Upper lobe of right lung (tissue), 1 donor: ENCODE measurements around the gene PRR20G. TPM values are rescaled to one million over a fixed set of nuclear protein-coding genes. Genes with fewer than 3 reads are reported as not detected.

Experiments used
- ATAC-seq: fragments of 200-7000 bp; cut with Tn5 transposase; one replicate; pipeline ENCODE4 v1.9.1; 2020; ENCODE audit warnings: mild to moderate bottlenecking, moderate library complexity
- DNase-seq: peaks from one replicate; pipeline ENCODE4 v3.0.0-alpha.2; 2020
- H3K27ac ChIP-seq: fragments of 200-600 bp; one replicate; pipeline ENCODE4 v1.8.0; 2022
- H3K27me3 ChIP-seq: fragments of 200-600 bp; one replicate; pipeline ENCODE4 v1.8.0; 2022; ENCODE audit warnings: mild to moderate bottlenecking
- H3K36me3 ChIP-seq: fragments of 200-600 bp; one replicate; pipeline ENCODE4 v1.8.0; 2022
- H3K4me1 ChIP-seq: fragments of 200-600 bp; one replicate; pipeline ENCODE4 v1.8.0; 2022
- H3K4me3 ChIP-seq: fragments of 200-600 bp; one replicate; pipeline ENCODE4 v1.8.0; 2022; ENCODE audit warnings: mild to moderate bottlenecking
- H3K9me3 ChIP-seq: fragments of 200-600 bp; one replicate; pipeline ENCODE4 v1.8.0; 2022
- CTCF ChIP-seq: fragments of 200-600 bp; IDR thresholded peaks from one replicate; pipeline ENCODE4 v1.8.0; 2022; ENCODE audit warnings: antibody characterized with exemption
- intact Hi-C: fragments of 100-400 bp; cut with DNase I; formaldehyde crosslinking; loops from one replicate; pipeline ENCODE4 v1.11.0; 2022
- total RNA-seq: library from RNA; stranded (reverse); fragmentation: NEBNext Ultra II Directional; extraction: Animal tissue kit (Norgen Biotek cat#: 25700); gene quantifications from one replicate; pipeline ENCODE4 v1.2.1, GENCODE V29; 2021
- donor health status: DM: no; HTN: yes; CAD: no; lungs with severe emphysema.

The PRR20G gene
- total RNA-seq, 1 donor from 2014 or later: not detected

GRCh38 chr3:127328421-127328820 lies 40.6 kb upstream of the PRR20G start:
- intact Hi-C loops: no loop called here
- no peak overlapping the region for H3K27ac ChIP-seq

GRCh38 chr3:127326341-127326740 lies 38.5 kb upstream of the PRR20G start:
- TF ChIP-seq CTCF: no peak
- peaks cover 6% of the 10 kb centered on the region for H3K9me3 ChIP-seq
- intact Hi-C loops: no loop called here
- no peaks in the 10 kb centered on the region for H3K4me1 ChIP-seq
- no peak overlapping the region for H3K27ac ChIP-seq
- DNase-seq: no peak
- H3K4me3 ChIP-seq: no peak overlapping the region
- no peaks in the 10 kb centered on the region for H3K36me3 ChIP-seq
- no peaks in the 10 kb centered on the region for H3K27me3 ChIP-seq
- ATAC-seq: no peak

More at GRCh38 chr3:127328421-127328820, 40.6 kb upstream of the PRR20G start:
- ATAC-seq (no peak), DNase-seq (no peak)
- Histone ChIP-seq H3K36me3 (no peaks in the 10 kb centered on the region), H3K4me1 (no peaks in the 10 kb centered on the region), H3K9me3 (peaks cover 15% of the 10 kb centered on the region), H3K4me3 (no peak overlapping the region), H3K27me3 (no peaks in the 10 kb centered on the region)
- no peak for TF ChIP-seq CTCF

GRCh38 chr3:127325629-127325961 lies 37.7 kb upstream of the PRR20G start:
- DNase-seq: peak; percentile 69
- ATAC-seq: peak; percentile 79

GRCh38 chr3:127324913-127325628 lies 37.2 kb upstream of the PRR20G start:
- Histone ChIP-seq H3K9me3 (no peaks in the 10 kb centered on the region), H3K27ac (no peak overlapping the region), H3K4me1 (no peaks in the 10 kb centered on the region), H3K4me3 (no peak overlapping the region), H3K27me3 (no peaks in the 10 kb centered on the region), H3K36me3 (no peaks in the 10 kb centered on the region)
- TF ChIP-seq CTCF: no peak
- intact Hi-C loops: no loop called here
- no peak for DNase-seq
- peak; percentile 61 for ATAC-seq

More at GRCh38 chr3:127325629-127325961, 37.7 kb upstream of the PRR20G start:
- Histone ChIP-seq H3K4me1 (no peaks in the 10 kb centered on the region), H3K4me3 (no peak overlapping the region), H3K27ac (no peak overlapping the region), H3K9me3 (peaks cover 4% of the 10 kb centered on the region), H3K27me3 (no peaks in the 10 kb centered on the region), H3K36me3 (no peaks in the 10 kb centered on the region)
- TF ChIP-seq CTCF: no peak
- intact Hi-C loops: no loop called here

- no peak overlapping the region for H3K27ac ChIP-seq
- H3K9me3 ChIP-seq: no peaks in the 10 kb centered on the region
- no peaks in the 10 kb centered on the region for H3K4me1 ChIP-seq
- intact Hi-C loops: no loop called here
- no peaks in the 10 kb centered on the region for H3K27me3 ChIP-seq
- TF ChIP-seq CTCF: no peak
- H3K36me3 ChIP-seq: no peaks in the 10 kb centered on the region
- no peak overlapping the region for H3K4me3 ChIP-seq
- DNase-seq (no peak), ATAC-seq (no peak)
Observed at GRCh38 chr3:127324076-127324475, 36.2 kb upstream of the PRR20G start.

GRCh38 chr3:127323581-127323980 lies 35.7 kb upstream of the PRR20G start:
- ATAC-seq: no peak
- no peaks in the 10 kb centered on the region for H3K4me1 ChIP-seq
- H3K4me3 ChIP-seq: no peak overlapping the region
- H3K9me3 ChIP-seq: no peaks in the 10 kb centered on the region
- no peaks in the 10 kb centered on the region for H3K36me3 ChIP-seq
- no peak for TF ChIP-seq CTCF
- intact Hi-C loops: no loop called here
- DNase-seq: no peak
- H3K27ac ChIP-seq: no peak overlapping the region
- H3K27me3 ChIP-seq: no peaks in the 10 kb centered on the region
